Osteocyte (in vitro differentiated cells): ENCODE results near the gene SRP72. TPM values are rescaled to one million over a fixed set of nuclear protein-coding genes. Genes with fewer than 3 reads are reported as not detected.

ENCODE experiments used
- DNase-seq: peaks from one replicate; pipeline ENCODE4 v3.0.0; 2021; ENCODE audit warnings: mixed read lengths; ENCODE audit not compliant: unreplicated experiment; ENCODE audit errors: extremely low spot score
- H3K27ac Mint-ChIP-seq: one replicate; pipeline ENCODE4 v1.8.0; 2021; ENCODE audit warnings: mild to moderate bottlenecking, mixed read lengths; ENCODE audit not compliant: unreplicated experiment
- H3K27me3 Mint-ChIP-seq: one replicate; pipeline ENCODE4 v1.8.0; 2021; ENCODE audit warnings: mixed read lengths; ENCODE audit not compliant: unreplicated experiment
- H3K36me3 Mint-ChIP-seq: one replicate; pipeline ENCODE4 v1.8.0; 2021; ENCODE audit warnings: mixed read lengths; ENCODE audit not compliant: unreplicated experiment
- H3K4me1 Mint-ChIP-seq: one replicate; pipeline ENCODE4 v1.8.0; 2021; ENCODE audit warnings: mixed read lengths; ENCODE audit not compliant: unreplicated experiment
- H3K4me3 Mint-ChIP-seq: one replicate; pipeline ENCODE4 v1.8.0; 2021; ENCODE audit warnings: mild to moderate bottlenecking, moderate library complexity, mixed read lengths; ENCODE audit not compliant: unreplicated experiment
- H3K9me3 Mint-ChIP-seq: one replicate; pipeline ENCODE4 v1.8.0; 2021; ENCODE audit warnings: mixed read lengths; ENCODE audit not compliant: unreplicated experiment
- CTCF ChIP-seq: fragments of 200-600 bp; sonication (generic); IDR thresholded peaks from 2 replicates; pipeline ENCODE4 v1.5.0; 2021; ENCODE audit warnings: antibody characterized with exemption, mild to moderate bottlenecking, moderate library complexity
- total RNA-seq: library from RNA; stranded (reverse); gene quantifications from 2 replicates; pipeline ENCODE4 v1.2.1, GENCODE V29; 2021

SRP72 gene
- total RNA-seq, 1 donor from 2014 or later: 124 TPM

DNA sequence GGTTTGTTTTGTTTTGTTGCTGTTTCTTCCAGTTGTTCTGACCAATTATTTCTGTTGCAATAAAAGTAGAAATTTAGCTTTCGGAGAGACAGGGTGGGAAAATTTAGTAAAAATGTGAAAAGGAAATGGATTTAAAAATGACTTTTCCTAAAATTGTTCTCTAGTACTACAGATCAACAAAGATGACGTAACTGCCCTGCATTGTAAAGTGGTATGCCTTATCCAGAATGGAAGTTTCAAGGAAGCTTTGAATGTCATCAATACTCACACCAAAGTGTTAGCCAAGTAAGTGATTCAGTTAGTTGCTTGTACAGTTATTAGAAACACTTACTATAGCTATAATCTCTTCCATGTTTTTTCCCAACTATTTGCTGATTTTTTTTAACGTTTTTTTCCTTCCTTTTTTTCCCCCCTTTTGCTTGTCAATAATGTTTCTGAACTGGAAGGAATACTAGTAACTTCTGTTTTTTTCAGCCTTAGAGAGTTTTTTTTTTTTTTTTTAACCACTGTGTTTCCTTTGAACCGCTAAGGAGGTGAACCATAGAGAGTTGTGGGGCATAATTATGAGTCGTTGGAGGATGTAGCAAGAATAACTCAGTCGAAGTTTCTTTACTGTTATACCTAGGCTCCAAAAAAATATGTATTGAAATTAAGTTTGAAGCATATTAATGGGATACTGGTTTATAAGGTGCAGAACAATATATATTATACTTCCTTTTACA, 2.2 kb downstream of the SRP72 start:
- TF ChIP-seq CTCF: no peak
- Mint-ChIP-seq H3K27me3 (no peaks in the 10 kb centered on the region), H3K4me1 (peaks cover 41% of the 10 kb centered on the region), H3K36me3 (peaks cover 32% of the 10 kb centered on the region), H3K4me3 (peak overlapping the region; percentile 93), H3K9me3 (no peaks in the 10 kb centered on the region), H3K27ac (peak overlapping the region; percentile 60)
- no peak for DNase-seq

DNA sequence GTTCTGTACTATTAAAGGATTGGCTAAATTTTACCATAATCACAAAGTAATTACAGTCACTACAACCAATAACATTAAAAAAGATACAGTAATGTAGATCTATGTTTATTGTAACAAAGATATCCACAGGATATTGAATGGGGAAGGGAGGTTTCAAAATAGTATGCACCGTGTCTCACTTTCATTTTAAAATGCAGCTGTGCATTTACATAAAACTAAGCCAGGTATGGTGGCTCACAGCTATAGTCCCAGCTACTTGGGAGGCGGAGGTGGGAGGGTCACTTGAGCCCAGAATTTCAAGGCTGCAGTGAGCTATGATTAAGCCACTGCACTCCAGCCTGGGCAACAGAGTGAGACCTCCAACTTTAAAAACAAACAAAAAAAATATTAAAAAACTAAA, 8.5 kb downstream of the SRP72 start:
- H3K4me1 Mint-ChIP-seq: no peaks in the 10 kb centered on the region
- H3K4me3 Mint-ChIP-seq: no peak overlapping the region
- DNase-seq: no peak
- H3K27ac Mint-ChIP-seq: no peak overlapping the region
- H3K9me3 Mint-ChIP-seq: no peaks in the 10 kb centered on the region
- H3K36me3 Mint-ChIP-seq: peaks cover 67% of the 10 kb centered on the region
- no peak for TF ChIP-seq CTCF
- no peaks in the 10 kb centered on the region for H3K27me3 Mint-ChIP-seq

DNA sequence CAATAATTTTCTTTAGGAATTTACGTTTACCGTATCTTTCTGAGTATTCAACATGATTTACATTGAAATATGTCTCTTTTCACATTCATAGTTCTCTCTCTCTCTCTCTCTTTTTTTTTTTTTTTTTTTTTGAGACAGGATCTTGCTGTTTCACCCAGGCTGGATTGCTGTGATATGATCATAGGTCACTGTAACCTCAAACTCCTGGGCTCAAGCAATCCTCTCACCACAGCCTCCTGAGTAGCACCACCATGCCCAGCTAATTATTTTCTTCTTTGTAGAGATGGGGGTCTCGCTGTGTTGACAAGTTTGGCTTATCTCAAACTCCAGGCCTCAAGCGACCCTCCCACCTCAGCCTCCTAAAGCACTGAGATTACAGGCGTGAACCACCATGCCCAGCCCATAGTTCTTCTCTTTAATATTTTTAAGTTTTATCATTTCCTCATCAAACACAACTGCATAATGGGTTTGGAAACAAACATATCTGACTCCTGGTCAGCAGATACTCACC, 9.8 kb downstream of the SRP72 start:
- peaks cover 64% of the 10 kb centered on the region for H3K36me3 Mint-ChIP-seq
- no peaks in the 10 kb centered on the region for H3K27me3 Mint-ChIP-seq
- no peak for TF ChIP-seq CTCF
- no peaks in the 10 kb centered on the region for H3K4me1 Mint-ChIP-seq
- H3K9me3 Mint-ChIP-seq: no peaks in the 10 kb centered on the region
- no peak for DNase-seq
- H3K4me3 Mint-ChIP-seq: no peak overlapping the region
- no peak overlapping the region for H3K27ac Mint-ChIP-seq

DNA sequence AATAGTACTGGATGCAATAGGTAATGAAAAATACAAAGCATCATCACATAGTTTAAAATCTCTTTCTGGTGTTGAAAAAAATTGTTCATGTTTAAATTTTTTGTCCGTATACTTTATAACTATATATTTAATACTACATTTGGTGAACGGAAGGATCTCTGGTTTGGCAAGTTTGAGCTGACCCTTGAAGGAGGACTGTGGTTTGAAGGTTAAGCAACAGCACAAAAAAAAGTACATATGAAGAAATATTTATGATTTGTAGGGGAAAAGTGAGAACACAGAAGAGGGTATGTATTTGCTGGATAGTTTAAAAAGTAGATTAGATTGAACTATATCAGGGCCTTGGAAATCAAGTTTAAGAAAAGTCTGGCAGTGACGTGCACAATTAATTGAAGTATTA, 13.3 kb downstream of the SRP72 start:
- Mint-ChIP-seq H3K9me3 (no peaks in the 10 kb centered on the region), H3K4me3 (no peak overlapping the region), H3K4me1 (no peaks in the 10 kb centered on the region), H3K36me3 (peaks cover 53% of the 10 kb centered on the region), H3K27me3 (no peaks in the 10 kb centered on the region), H3K27ac (no peak overlapping the region)
- no peak for DNase-seq
- TF ChIP-seq CTCF: no peak

DNA sequence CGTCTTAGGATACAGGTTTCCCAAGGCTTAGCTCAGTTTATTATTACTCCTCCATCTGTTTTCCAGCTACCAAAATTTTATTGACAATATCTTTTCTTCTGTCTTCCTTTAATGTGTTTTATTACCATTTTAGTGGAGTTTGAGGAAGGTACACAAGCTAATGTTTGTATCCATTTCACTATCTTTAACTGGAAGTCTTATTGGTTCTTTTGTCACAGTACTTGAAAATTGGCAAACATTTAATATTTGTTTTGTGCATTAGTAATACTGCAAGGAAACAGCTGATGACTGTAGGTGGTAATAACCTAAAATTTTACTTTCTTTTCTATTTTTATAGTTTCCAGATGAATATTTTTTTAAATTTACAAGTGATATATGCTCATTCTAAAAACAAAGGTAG, 28.8 kb downstream of the SRP72 start:
- H3K27me3 Mint-ChIP-seq: no peaks in the 10 kb centered on the region
- no peaks in the 10 kb centered on the region for H3K4me1 Mint-ChIP-seq
- TF ChIP-seq CTCF: no peak
- DNase-seq: no peak
- H3K4me3 Mint-ChIP-seq: no peak overlapping the region
- no peak overlapping the region for H3K27ac Mint-ChIP-seq
- H3K9me3 Mint-ChIP-seq: no peaks in the 10 kb centered on the region
- peaks cover 45% of the 10 kb centered on the region for H3K36me3 Mint-ChIP-seq
